Central memory CD8-positive, alpha-beta T cell (primary cell): ENCODE results near the gene DCAF8.

Experiments
- ATAC-seq: fragments of 150-1000 bp; cut with Tn5 transposase; replicated peaks from 2 replicates; pipeline ENCODE4 v1.10.0; 2022; ENCODE audit warnings: mild to moderate bottlenecking, moderate FRiP score, moderate number of reproducible peaks; ENCODE audit not compliant: poor library complexity, severe bottlenecking; ENCODE audit errors: extremely low read depth
- DNase-seq, 2 donors: peaks; one replicate each; pipeline ENCODE4 v3.0.0; 2021; ENCODE audit warnings: low spot score in 2 of 2
- H3K27ac Mint-ChIP-seq: one replicate; pipeline ENCODE4 v1.8.0; 2022; ENCODE audit warnings: low read depth, mild to moderate bottlenecking, moderate library complexity, mixed read lengths
- H3K27me3 Mint-ChIP-seq: one replicate; pipeline ENCODE4 v1.8.0; 2022; ENCODE audit warnings: mixed read lengths
- H3K36me3 Mint-ChIP-seq: one replicate; pipeline ENCODE4 v1.8.0; 2022; ENCODE audit warnings: mild to moderate bottlenecking, moderate library complexity, mixed read lengths; ENCODE audit not compliant: insufficient read depth
- H3K4me1 Mint-ChIP-seq: one replicate; pipeline ENCODE4 v1.8.0; 2022; ENCODE audit warnings: mixed read lengths
- H3K4me3 Mint-ChIP-seq: one replicate; pipeline ENCODE4 v1.8.0; 2022; ENCODE audit warnings: mild to moderate bottlenecking, moderate library complexity, mixed read lengths
- H3K9me3 Mint-ChIP-seq: one replicate; pipeline ENCODE4 v1.8.0; 2022; ENCODE audit warnings: mixed read lengths

Gene DCAF8

DNA sequence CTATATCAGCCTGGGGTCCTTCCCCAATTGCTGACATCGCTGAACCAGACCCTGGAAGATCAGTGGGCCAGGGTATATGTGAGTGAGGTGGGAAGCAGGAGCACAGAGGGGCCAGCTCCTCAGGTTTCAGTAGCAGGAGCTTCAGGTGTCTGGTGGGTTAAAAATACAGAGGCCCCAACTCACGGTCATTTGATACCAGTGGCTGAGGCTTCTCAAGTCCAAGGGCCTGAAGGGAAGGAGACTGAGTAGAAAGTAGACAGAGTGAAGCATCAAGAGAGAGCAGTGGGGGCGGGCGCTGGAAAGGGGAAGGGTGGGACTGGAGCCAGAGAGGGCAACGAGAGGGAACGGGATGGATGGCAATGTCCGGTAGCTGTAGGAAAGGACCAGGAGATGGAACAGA, 74.0 kb downstream of the DCAF8 start:
- ATAC-seq = no peak
- Mint-ChIP-seq H3K4me1 (no peaks in the 10 kb centered on the region), H3K36me3 (no peaks in the 10 kb centered on the region), H3K27ac (no peak overlapping the region), H3K9me3 (no peaks in the 10 kb centered on the region), H3K4me3 (no peak overlapping the region), H3K27me3 (peaks cover 19% of the 10 kb centered on the region)
- DNase-seq = no peak

DNA sequence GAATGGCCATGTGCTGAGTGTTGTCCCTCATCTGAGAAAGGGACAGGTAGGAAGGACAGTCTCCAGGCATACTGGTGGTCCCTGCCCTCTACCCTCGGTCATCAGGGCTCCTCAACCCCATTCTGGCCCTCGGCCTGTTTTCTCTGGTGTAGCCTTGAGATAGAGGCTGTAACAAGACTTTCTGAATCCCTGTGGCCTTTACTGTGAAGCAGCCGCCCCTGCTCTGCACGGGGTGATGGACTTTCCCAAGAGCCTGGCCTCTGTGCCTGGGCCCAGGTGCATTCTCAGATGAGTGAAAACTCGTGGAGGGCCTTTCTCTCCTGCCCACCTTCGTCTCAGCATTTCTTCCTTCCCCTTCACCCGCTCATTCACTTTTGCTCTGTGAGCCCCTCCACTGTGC, 74.9 kb downstream of the DCAF8 start:
- H3K27ac Mint-ChIP-seq = no peak overlapping the region
- ATAC-seq (no peak), DNase-seq (no peak)
- H3K36me3 Mint-ChIP-seq = no peaks in the 10 kb centered on the region
- no peaks in the 10 kb centered on the region for H3K9me3 Mint-ChIP-seq
- H3K27me3 Mint-ChIP-seq = peaks cover 19% of the 10 kb centered on the region
- H3K4me1 Mint-ChIP-seq = no peaks in the 10 kb centered on the region
- H3K4me3 Mint-ChIP-seq = no peak overlapping the region

DNA sequence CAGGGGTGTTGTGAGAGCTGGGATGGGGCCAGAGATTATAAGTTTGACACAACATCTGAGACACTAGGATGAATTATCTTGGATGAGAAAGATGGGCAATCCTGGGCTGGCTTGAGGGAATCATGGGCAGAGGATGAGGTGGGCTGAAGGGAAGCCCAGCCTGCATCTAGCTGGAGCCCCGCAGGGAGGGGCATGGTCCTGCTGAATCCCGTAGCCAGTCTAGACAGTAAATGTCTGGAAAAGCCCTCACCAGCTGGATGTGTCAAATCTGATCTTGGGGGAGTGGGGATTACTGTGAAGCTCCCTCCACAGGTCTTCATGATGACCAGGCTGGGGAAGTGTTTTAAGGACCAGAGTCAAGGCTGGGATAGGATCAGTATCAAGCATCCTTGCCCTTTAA, 75.6 kb downstream of the DCAF8 start:
- Mint-ChIP-seq H3K9me3 (no peaks in the 10 kb centered on the region), H3K27ac (no peak overlapping the region), H3K4me1 (no peaks in the 10 kb centered on the region), H3K4me3 (no peak overlapping the region), H3K36me3 (no peaks in the 10 kb centered on the region), H3K27me3 (peaks cover 24% of the 10 kb centered on the region)
- no peak for ATAC-seq
- DNase-seq = no peak

DNA sequence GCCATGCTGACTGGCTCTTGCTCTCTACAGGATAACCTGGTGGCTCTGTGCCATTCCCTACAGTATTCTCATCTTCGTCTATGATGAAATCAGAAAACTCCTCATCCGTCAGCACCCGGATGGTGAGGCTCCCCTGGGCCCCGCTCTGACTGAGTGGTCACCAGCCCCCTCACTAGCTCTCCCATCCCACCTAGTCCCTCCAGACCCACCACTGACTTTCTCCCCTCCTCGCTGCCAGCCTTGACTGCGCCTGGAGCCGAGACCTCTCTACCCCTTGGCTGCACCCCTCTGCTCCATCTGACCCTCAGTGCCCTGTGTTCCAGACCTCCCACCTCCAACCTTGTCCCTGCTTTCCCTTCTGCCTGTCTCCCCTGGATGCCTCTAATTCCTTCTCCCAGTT, 76.1 kb downstream of the DCAF8 start:
- no peak for ATAC-seq
- H3K4me3 Mint-ChIP-seq = no peak overlapping the region
- no peaks in the 10 kb centered on the region for H3K36me3 Mint-ChIP-seq
- no peak overlapping the region for H3K27ac Mint-ChIP-seq
- H3K27me3 Mint-ChIP-seq = peaks cover 29% of the 10 kb centered on the region
- no peaks in the 10 kb centered on the region for H3K4me1 Mint-ChIP-seq
- no peaks in the 10 kb centered on the region for H3K9me3 Mint-ChIP-seq
- DNase-seq = no peak

DNA sequence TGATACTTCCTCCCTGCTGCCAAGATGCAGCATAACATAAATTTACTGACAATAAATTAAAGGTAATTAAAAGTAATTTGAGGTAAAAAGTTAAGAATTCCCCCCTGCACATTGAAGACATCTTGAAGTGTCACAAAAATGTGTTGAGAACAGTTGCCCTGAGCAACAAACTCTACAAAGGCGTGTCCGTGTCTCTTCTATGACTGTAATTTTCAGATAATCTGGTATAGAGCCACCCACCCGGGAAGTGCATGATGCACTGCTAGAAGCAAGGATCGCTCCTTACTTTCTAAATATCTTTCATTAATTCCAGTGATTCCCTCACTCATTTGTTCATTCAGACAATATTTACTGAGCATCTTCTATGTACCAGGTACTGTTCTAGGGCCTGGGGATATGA, 83.0 kb downstream of the DCAF8 start:
- no peak overlapping the region for H3K4me3 Mint-ChIP-seq
- no peaks in the 10 kb centered on the region for H3K36me3 Mint-ChIP-seq
- no peak for ATAC-seq
- H3K27ac Mint-ChIP-seq = no peak overlapping the region
- peaks cover 35% of the 10 kb centered on the region for H3K27me3 Mint-ChIP-seq
- no peaks in the 10 kb centered on the region for H3K9me3 Mint-ChIP-seq
- no peak for DNase-seq
- H3K4me1 Mint-ChIP-seq = no peaks in the 10 kb centered on the region

DNA sequence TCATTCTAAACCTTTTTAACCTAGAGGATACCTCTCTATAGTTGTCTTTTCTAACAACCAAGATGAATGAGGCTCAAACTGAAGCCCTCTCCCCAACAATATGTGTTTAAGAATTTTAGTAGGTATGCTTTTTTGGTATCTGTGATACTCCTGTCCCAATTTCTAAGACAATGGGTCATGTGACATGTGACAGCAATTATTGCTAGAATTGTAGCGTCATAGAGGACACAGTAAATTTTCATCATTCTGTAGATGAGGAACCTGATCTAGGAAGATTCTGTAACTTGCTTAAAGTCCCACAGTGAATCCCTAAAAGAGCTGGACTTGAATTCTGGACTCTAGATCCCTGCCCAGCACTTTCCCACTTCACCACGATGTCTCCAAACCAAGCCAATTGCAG, 83.6 kb downstream of the DCAF8 start:
- no peaks in the 10 kb centered on the region for H3K36me3 Mint-ChIP-seq
- no peak for ATAC-seq
- no peak overlapping the region for H3K4me3 Mint-ChIP-seq
- no peak overlapping the region for H3K27ac Mint-ChIP-seq
- peaks cover 41% of the 10 kb centered on the region for H3K27me3 Mint-ChIP-seq
- H3K9me3 Mint-ChIP-seq = no peaks in the 10 kb centered on the region
- no peaks in the 10 kb centered on the region for H3K4me1 Mint-ChIP-seq
- DNase-seq = no peak

DNA sequence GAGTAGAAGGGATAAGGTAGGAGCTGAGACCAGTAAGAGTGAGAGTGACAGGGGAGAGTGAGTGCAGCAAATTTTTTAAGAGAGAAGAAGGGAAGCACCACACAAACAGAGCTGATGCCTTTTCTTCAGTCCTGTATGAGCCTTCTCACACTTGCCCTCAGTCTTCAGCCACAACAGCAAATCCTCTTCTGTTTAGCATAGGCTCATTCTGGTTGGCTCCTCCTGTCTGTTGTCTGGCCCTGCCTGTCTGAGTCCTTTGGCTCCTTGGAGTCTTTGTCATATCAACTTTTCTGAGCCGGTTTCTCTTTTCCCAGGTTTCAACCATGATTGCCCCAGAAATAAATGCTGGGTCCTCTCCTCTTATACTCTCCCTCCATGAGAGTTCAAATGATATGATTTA, 84.7 kb downstream of the DCAF8 start:
- ATAC-seq (no peak), DNase-seq (no peak)
- H3K27ac Mint-ChIP-seq = no peak overlapping the region
- H3K4me3 Mint-ChIP-seq = no peak overlapping the region
- no peaks in the 10 kb centered on the region for H3K9me3 Mint-ChIP-seq
- H3K27me3 Mint-ChIP-seq = peaks cover 51% of the 10 kb centered on the region
- H3K4me1 Mint-ChIP-seq = no peaks in the 10 kb centered on the region
- no peaks in the 10 kb centered on the region for H3K36me3 Mint-ChIP-seq

DNA sequence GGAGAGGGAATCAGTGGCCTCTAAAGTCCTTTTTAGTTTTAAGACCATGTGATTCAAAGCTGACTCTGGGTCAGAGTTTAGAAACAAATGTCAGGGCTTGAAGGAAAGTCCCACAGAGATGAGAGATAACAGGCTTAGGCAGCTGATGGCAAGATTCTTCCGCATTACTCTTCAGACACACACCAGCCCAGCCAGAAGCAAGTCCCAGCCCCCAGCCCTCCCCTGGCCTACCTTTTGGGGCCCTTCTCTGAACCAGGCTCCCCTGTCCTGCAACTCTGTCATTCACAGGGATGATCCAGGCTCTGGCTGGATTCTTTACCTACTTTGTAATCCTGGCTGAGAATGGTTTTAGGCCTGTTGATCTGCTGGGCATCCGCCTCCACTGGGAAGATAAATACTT, 85.1 kb downstream of the DCAF8 start:
- Mint-ChIP-seq H3K9me3 (no peaks in the 10 kb centered on the region), H3K27me3 (peaks cover 55% of the 10 kb centered on the region), H3K27ac (no peak overlapping the region), H3K4me1 (no peaks in the 10 kb centered on the region), H3K4me3 (no peak overlapping the region), H3K36me3 (no peaks in the 10 kb centered on the region)
- DNase-seq = no peak
- ATAC-seq = no peak

DNA sequence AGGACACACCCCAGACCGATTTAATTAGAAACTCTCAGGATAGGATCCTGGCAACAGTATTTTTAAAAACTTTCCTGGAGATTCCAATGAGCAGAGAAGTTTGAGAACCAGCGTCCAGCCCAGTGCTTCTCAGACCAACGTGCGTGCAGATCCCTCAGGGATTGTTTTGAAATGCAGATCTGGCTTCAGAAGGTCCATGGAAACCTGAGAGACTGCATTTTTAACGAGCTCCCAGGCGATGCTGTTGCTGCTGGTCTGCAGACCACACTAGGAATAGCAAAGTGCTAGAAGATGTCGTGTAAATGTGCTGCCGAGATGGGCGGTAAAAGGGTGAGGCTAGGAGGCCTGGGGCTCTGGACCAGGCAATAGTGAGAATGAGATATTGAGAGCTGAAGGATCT, 90.4 kb downstream of the DCAF8 start:
- H3K27ac Mint-ChIP-seq = no peak overlapping the region
- DNase-seq (no peak), ATAC-seq (no peak)
- no peaks in the 10 kb centered on the region for H3K36me3 Mint-ChIP-seq
- H3K9me3 Mint-ChIP-seq = no peaks in the 10 kb centered on the region
- peaks cover 11% of the 10 kb centered on the region for H3K4me1 Mint-ChIP-seq
- no peak overlapping the region for H3K4me3 Mint-ChIP-seq
- H3K27me3 Mint-ChIP-seq = peaks cover 48% of the 10 kb centered on the region

DNA sequence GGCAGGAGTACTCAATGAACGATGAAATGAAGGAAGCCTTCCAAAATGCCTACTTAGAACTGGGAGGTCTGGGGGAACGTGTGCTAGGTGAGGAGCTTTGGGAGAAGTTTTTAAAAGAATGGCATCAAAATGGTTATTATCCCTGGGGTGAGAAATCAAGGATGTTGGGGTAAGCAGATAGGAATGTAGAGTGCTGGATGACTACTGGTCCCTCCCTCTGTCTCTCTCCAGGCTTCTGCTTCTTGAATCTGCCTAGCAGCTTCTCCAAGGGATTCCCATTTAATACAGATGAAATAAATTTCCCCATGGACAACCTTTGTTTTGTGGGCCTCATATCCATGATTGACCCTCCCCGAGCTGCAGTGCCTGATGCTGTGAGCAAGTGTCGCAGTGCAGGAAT, 91.0 kb downstream of the DCAF8 start:
- Mint-ChIP-seq H3K9me3 (no peaks in the 10 kb centered on the region), H3K27ac (no peak overlapping the region), H3K4me3 (no peak overlapping the region), H3K4me1 (peaks cover 11% of the 10 kb centered on the region), H3K36me3 (no peaks in the 10 kb centered on the region), H3K27me3 (peaks cover 54% of the 10 kb centered on the region)
- DNase-seq (no peak), ATAC-seq (no peak)

DNA sequence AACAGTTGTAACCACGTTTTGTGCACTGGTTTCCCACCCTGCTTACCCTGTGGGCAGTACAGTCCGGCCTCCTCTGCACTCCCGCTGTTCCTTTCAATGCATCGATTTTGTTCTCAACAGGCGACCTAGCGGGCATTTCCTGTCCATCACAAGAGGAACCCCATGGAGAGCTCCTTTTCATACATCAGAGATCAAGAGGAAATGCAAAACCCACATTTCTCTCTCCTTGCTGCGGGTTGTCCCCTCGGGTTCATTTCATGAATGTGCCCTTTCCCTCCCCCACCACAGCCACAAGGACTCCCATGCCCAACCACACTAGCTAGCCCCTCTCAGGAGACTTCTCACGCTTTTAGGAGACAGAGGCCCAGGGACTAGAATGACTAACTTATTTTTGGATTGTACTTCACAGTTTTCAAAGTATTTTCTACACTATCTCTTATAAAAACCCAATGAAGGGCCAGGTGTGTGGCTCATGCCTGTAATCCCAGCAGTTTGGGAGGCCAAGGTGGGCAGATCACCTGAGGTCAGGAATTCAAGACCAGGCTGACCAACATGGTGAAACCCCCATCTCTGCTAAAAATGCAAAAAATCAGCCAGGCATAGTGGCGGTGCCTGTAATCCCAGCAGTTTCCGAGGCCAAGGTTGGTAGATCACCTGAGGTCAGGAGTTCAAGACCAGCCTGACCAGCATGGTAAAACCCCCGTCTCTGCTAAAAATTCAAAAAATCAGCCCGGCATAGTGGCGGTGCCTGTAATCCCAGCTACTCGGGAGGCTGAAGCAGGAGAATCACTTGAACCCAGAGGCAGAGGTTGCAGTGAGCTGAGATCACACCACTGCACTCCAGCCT, 92.6 kb downstream of the DCAF8 start:
- Mint-ChIP-seq H3K9me3 (no peaks in the 10 kb centered on the region), H3K27ac (no peak overlapping the region), H3K36me3 (no peaks in the 10 kb centered on the region), H3K4me1 (peaks cover 11% of the 10 kb centered on the region), H3K27me3 (peaks cover 64% of the 10 kb centered on the region), H3K4me3 (no peak overlapping the region)
- no peak for DNase-seq
- ATAC-seq = peak; percentile 6

DNA sequence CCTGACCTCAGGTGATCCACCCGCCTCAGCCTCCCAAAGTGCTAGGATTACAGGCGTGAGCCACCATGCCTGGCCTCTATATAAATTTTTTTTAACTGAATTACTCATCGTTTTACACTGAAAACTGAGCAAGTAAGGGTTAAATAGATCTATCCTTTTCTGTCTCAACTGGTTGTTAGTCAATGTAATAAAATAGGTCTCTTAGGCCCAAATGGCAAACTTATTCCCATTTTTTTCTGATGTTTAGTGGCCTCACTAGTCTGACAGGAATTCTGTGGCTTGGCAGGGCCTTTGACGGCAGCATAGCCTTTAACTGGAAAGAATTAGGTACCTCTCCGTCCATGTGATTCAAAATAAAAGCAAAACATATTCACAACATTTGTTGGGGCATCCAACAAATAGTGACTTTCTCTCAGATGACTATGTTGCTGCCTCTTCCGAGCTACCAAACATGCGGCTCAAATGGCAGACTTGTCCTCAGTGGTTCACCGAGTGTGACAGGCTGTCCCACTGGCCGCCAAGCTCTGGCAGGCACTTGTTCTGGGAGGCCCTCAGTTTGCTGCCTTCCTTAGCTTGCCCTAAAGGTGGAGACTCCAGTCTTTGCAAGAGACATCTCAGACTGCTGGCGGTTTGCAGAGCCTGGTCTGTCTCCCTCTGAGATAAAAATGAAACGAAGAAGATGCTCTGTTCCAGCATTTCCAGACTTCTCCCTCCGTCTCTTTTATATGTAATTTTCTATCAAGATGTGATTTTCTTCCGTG, 93.6 kb downstream of the DCAF8 start:
- Mint-ChIP-seq H3K9me3 (no peaks in the 10 kb centered on the region), H3K27me3 (peaks cover 64% of the 10 kb centered on the region), H3K4me3 (no peak overlapping the region), H3K4me1 (peaks cover 11% of the 10 kb centered on the region), H3K36me3 (no peaks in the 10 kb centered on the region), H3K27ac (no peak overlapping the region)
- DNase-seq = no peak
- no peak for ATAC-seq

DNA sequence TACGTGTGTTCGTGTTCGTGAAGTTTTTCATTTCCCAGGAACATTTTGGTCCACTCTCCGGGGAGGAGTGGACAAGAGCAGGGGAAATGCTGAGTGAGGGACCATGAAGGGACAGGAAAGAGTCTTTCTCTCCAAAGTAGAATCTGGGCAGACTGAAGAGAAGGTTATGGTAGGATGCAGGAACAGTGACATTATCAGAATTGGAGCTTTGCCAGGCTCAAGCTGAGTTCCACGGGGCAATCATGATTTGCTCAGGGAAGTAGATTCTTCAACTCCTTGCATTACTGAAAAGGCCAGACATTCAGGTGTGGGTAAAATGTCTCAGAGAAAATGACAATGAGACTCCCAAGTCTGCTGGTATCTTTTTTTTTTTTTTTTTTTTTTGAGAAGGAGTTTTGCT, 94.3 kb downstream of the DCAF8 start:
- Mint-ChIP-seq H3K4me1 (peaks cover 11% of the 10 kb centered on the region), H3K4me3 (no peak overlapping the region), H3K27ac (no peak overlapping the region), H3K9me3 (no peaks in the 10 kb centered on the region), H3K36me3 (peaks cover 2% of the 10 kb centered on the region), H3K27me3 (peaks cover 64% of the 10 kb centered on the region)
- DNase-seq (no peak), ATAC-seq (no peak)
